IMR-90 (cell line): ENCODE results near the gene CD2AP. TPM values are rescaled to one million over a fixed set of nuclear protein-coding genes. Genes with fewer than 3 reads are reported as not detected.

Experiments
- ATAC-seq: fragments of 200-7000 bp; cut with Tn5 transposase; 2 replicates; pipeline ENCODE4 v1.9.1; 2020; ENCODE audit warnings: low read depth, mild to moderate bottlenecking, moderate library complexity
- BruUV-seq: library from RNA; stranded (reverse); fragments of 400-500 nt; replicated peaks from 2 replicates; lab custom pipeline; 2021; lab: Mats Ljungman, UMichigan
- CTCF ChIA-PET: fragments of 300-600 bp; formaldehyde crosslinking; extraction: SDS; loops from one replicate; lab custom pipeline; 2021; ENCODE audit warnings: antibody characterized with exemption; lab: Yijun Ruan, JAX
- POLR2A ChIA-PET: fragments of 300-600 bp; sonication (Branson Sonifier 250); formaldehyde crosslinking; loops from one replicate; lab custom pipeline; 2022; ENCODE audit warnings: antibody characterized with exemption; ENCODE audit not compliant: unreplicated experiment; lab: Charles Lee
- DNase-seq: peaks from one replicate; pipeline ENCODE4 v3.0.0; 2013
- H2AFZ ChIP-seq: replicated peaks from 2 replicates; pipeline ENCODE3; 2013; ENCODE audit warnings: low read length, mild to moderate bottlenecking; ENCODE audit not compliant: poor library complexity
- H2AK5ac ChIP-seq: 2 replicates; pipeline ENCODE4 v1.6.1; 2013; ENCODE audit warnings: low read depth, low read length, inconsistent platforms
- H2AK9ac ChIP-seq: replicated peaks from 2 replicates; pipeline ENCODE3; 2013; ENCODE audit warnings: mild to moderate bottlenecking, low read depth, low read length, moderate library complexity; ENCODE audit not compliant: poor library complexity
- H2BK120ac ChIP-seq: 2 replicates; pipeline ENCODE4 v1.6.1; 2013; ENCODE audit warnings: low read depth, low read length, inconsistent platforms
- H2BK15ac ChIP-seq: 3 replicates; pipeline ENCODE4 v1.6.1; 2013; ENCODE audit warnings: low read depth, low read length, inconsistent platforms
- H2BK20ac ChIP-seq: 2 replicates; pipeline ENCODE4 v1.6.1; 2013; ENCODE audit warnings: low read depth, mild to moderate bottlenecking, inconsistent platforms, low read length, moderate library complexity
- H2BK5ac ChIP-seq: 2 replicates; pipeline ENCODE4 v1.6.1; 2013; ENCODE audit warnings: mild to moderate bottlenecking, low read depth, low read length, inconsistent platforms; ENCODE audit not compliant: poor library complexity, severe bottlenecking
- H3K14ac ChIP-seq: replicated peaks from 2 replicates; pipeline ENCODE4 v1.6.1; 2013; ENCODE audit warnings: low read depth, low read length, inconsistent platforms
- H3K18ac ChIP-seq: 2 replicates; pipeline ENCODE4 v1.6.1; 2013; ENCODE audit warnings: low read depth, low read length, control low read depth
- H3K23ac ChIP-seq: 2 replicates; pipeline ENCODE4 v1.6.1; 2013; ENCODE audit warnings: low read depth, low read length, inconsistent platforms
- H3K27ac ChIP-seq: 2 replicates; pipeline ENCODE4 v1.5.1; 2013; ENCODE audit warnings: mild to moderate bottlenecking, control low read depth, low read length; ENCODE audit not compliant: insufficient read depth
- H3K27me3 ChIP-seq: 2 replicates; pipeline ENCODE4 v1.6.1; 2013; ENCODE audit warnings: low read length; ENCODE audit not compliant: control insufficient read depth, insufficient read depth
- H3K36me3 ChIP-seq: 2 replicates; pipeline ENCODE4 v1.6.1; 2013; ENCODE audit warnings: low read length, mixed read lengths; ENCODE audit not compliant: control insufficient read depth, insufficient read depth
- H3K4ac ChIP-seq: 2 replicates; pipeline ENCODE4 v1.6.1; 2013; ENCODE audit warnings: low read depth, low read length, inconsistent platforms
- H3K4me1 ChIP-seq: 2 replicates; pipeline ENCODE4 v1.6.1; 2013; ENCODE audit warnings: low read length, mixed read lengths; ENCODE audit not compliant: control insufficient read depth, insufficient read depth
- H3K4me2 ChIP-seq: 2 replicates; pipeline ENCODE4 v1.6.1; 2013; ENCODE audit warnings: low read depth, mild to moderate bottlenecking, control low read depth, low read length, moderate library complexity
- H3K4me3 ChIP-seq: 2 replicates; pipeline ENCODE4 v1.5.1; 2013; ENCODE audit warnings: low read depth, mild to moderate bottlenecking, control low read depth, low read length, moderate library complexity; ENCODE audit not compliant: insufficient read depth
- H3K56ac ChIP-seq: 2 replicates; pipeline ENCODE4 v1.6.1; 2013; ENCODE audit warnings: low read length, inconsistent platforms; ENCODE audit not compliant: insufficient read depth; ENCODE audit errors: extremely low read depth
- H3K79me1 ChIP-seq, 2 experiments: 2 replicates each; pipeline ENCODE4 v1.6.1; 2013; ENCODE audit warnings: low read length in 2 of 2, inconsistent platforms in 1 of 2, low read depth in 1 of 2
- H3K9ac ChIP-seq: 2 replicates; pipeline ENCODE4 v1.6.1; 2013; ENCODE audit warnings: low read depth, low read length, control low read depth
- H3K9me1 ChIP-seq: 2 replicates; pipeline ENCODE4 v1.6.1; 2013; ENCODE audit warnings: low read length, inconsistent platforms; ENCODE audit not compliant: insufficient read depth
- H3K9me3 ChIP-seq: 2 replicates; pipeline ENCODE4 v1.6.1; 2013; ENCODE audit warnings: low read length; ENCODE audit not compliant: control insufficient read depth, insufficient read depth
- H4K20me1 ChIP-seq: 2 replicates; pipeline ENCODE4 v1.6.1; 2013; ENCODE audit warnings: low read length, inconsistent platforms; ENCODE audit not compliant: insufficient read depth
- H4K5ac ChIP-seq: 2 replicates; pipeline ENCODE4 v1.6.1; 2013; ENCODE audit warnings: mild to moderate bottlenecking, low read depth, low read length, control low read depth
- H4K8ac ChIP-seq, 2 experiments: 2 replicates each; pipeline ENCODE4 v1.6.1; 2013; ENCODE audit warnings: low read depth in 2 of 2, low read length in 2 of 2, control low read depth in 1 of 2, inconsistent platforms in 1 of 2
- H4K91ac ChIP-seq: 2 replicates; pipeline ENCODE4 v1.6.1; 2013; ENCODE audit warnings: low read depth, low read length, inconsistent platforms; ENCODE audit not compliant: insufficient read depth
- BHLHE40 ChIP-seq: fragments of 150-350 bp; IDR thresholded peaks from 2 replicates; pipeline ENCODE4 v1.6.1; 2016; ENCODE audit warnings: mild to moderate bottlenecking, low read depth, low read length
- MAFK ChIP-seq: IDR thresholded peaks from 2 replicates; pipeline ENCODE4 v1.6.1; 2012; ENCODE audit warnings: low read depth, low read length, improper control_type of control experiment
- MXI1 ChIP-seq: IDR thresholded peaks from 2 replicates; pipeline ENCODE4 v1.6.1; 2012; ENCODE audit warnings: low read depth, mild to moderate bottlenecking, low read length, moderate library complexity, borderline replicate concordance
- WGBS, 2 experiments: methylation state at CpG; one replicate each; pipeline versions ENCODE4 v1.1.5 to v1.1.7; 2013; ENCODE audit warnings: missing lambda C conversion rate in 2 of 2; ENCODE audit not compliant: insufficient read length in 1 of 2; ENCODE audit errors: extremely low coverage in 2 of 2; 5-methylcytosine and 5-hydroxymethylcytosine counted together
- dilution Hi-C: fragments of 300-500 bp; cut with HindIII; formaldehyde crosslinking; loops from one replicate; pipeline ENCODE4 v1.14.3; 2018; ENCODE audit warnings: low sequenced_read_pairs; ENCODE audit not compliant: unreplicated experiment
- in situ Hi-C: fragments of 300-500 bp; cut with MboI; formaldehyde crosslinking; loops from 3 replicates; pipeline ENCODE4 v1.14.3; 2019; ENCODE audit warnings: low sequenced_read_pairs, inconsistent platforms, mixed read lengths
- intact Hi-C: fragments of 100-400 bp; cut with micrococcal nuclease; formaldehyde crosslinking; loops from 2 replicates; pipeline ENCODE4 v1.10.0; 2022
- polyA plus RNA-seq, 3 experiments: library from polyadenylated mRNA; depleted of rRNA; stranded (reverse); fragments of >200 nt; gene quantifications; 2 replicates each; pipeline ENCODE4 v1.2.3, GENCODE V29; 2012; ENCODE audit warnings: low replicate concordance in 1 of 3
- total RNA-seq: library from RNA; depleted of rRNA; stranded (reverse); fragments of >200 nt; gene quantifications from 2 replicates; pipeline ENCODE4 v1.2.3, GENCODE V29; 2012

Gene CD2AP
- total and polyA plus RNA-seq, 2 of the 4 experiments (the other 2 are of a cell fraction) = 5.3 to 7.5 TPM

DNA sequence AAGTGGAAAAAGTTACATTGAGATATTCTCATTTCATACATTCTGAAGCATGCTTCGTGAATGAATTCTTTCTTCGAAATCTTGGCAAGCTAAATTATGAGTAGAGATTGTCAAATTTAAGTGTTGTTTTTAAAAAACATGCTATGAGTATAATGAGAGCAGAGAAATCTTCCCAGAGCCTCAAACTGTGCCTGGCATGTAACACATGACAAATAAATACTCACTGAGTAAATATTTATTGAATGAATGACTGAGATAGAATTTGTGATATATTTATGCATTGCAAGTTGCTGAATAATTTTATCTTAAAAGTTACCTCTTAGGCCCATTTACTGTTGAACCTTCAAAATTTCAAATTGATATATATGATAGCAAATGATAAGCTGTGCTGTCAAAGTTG is 24.7 kb upstream of the CD2AP start:
- no CpG with 5 or more reads among the region's 2 CpGs for WGBS, 2 experiments
- BruUV-seq = no TSS peak

More for the DNA sequence above, 24.7 kb upstream of the CD2AP start:
- DNase-seq (no peak), ATAC-seq (no peak)
- Histone ChIP-seq H3K4me2 (no peak overlapping the region), H2AFZ (no peak overlapping the region), H2AK9ac (no peak overlapping the region), H3K4me3 (no peak overlapping the region), H2BK15ac (no peak overlapping the region), H3K36me3 (no peaks in the 10 kb centered on the region), H3K9me3 (no peaks in the 10 kb centered on the region), H3K27me3 (no peaks in the 10 kb centered on the region), H3K9ac (no peak overlapping the region), H4K91ac (no peak overlapping the region), H4K8ac (no peak overlapping the region), H3K14ac (no peak overlapping the region), H4K20me1 (no peaks in the 10 kb centered on the region), H3K27ac (no peak overlapping the region), H2BK20ac (no peak overlapping the region), H2BK5ac (no peak overlapping the region), H2BK120ac (no peak overlapping the region), H3K9me1 (no peaks in the 10 kb centered on the region), H3K4me1 (no peaks in the 10 kb centered on the region), H3K18ac (no peak overlapping the region), H3K56ac (no peak overlapping the region), H2AK5ac (no peak overlapping the region), H3K23ac (no peak overlapping the region), H3K79me1 (no peaks in the 10 kb centered on the region), H4K5ac (no peak overlapping the region), H3K4ac (no peak overlapping the region)
- TF ChIP-seq MXI1 = no peak
- TF ChIP-seq BHLHE40 = no peak
- no peak for TF ChIP-seq MAFK
- CTCF ChIA-PET = no interaction called here
- POLR2A ChIA-PET = no interaction called here
- dilution Hi-C loops (no loop called here), intact Hi-C loops (no loop called here), in situ Hi-C loops (no loop called here)
